Hepatocyte (in vitro differentiated cells): Measurements from ENCODE around the gene RASSF9. TPM values are rescaled to one million over a fixed set of nuclear protein-coding genes. Genes with fewer than 3 reads are reported as not detected.

Experiments
- DNase-seq: peaks from one replicate; pipeline ENCODE4 v3.0.0-alpha.2; 2016; ENCODE audit warnings: low spot score
- H2AFZ ChIP-seq: fragments of 200-600 bp; sonication (generic); 2 replicates; pipeline ENCODE4 v1.6.0; 2016; ENCODE audit warnings: antibody characterized with exemption, mild to moderate bottlenecking
- H3K27ac ChIP-seq: fragments of 200-600 bp; sonication (generic); 2 replicates; pipeline ENCODE4 v1.5.1; 2016; ENCODE audit warnings: mild to moderate bottlenecking
- H3K27me3 ChIP-seq: fragments of 200-600 bp; sonication (generic); 2 replicates; pipeline ENCODE4 v1.6.1; 2016
- H3K36me3 ChIP-seq: fragments of 200-600 bp; sonication (generic); replicated peaks from 2 replicates; pipeline ENCODE4 v1.5.1; 2016; ENCODE audit warnings: low read depth; ENCODE audit not compliant: insufficient read depth
- H3K4me1 ChIP-seq: fragments of 200-600 bp; sonication (generic); 2 replicates; pipeline ENCODE4 v1.5.1; 2016; ENCODE audit warnings: mild to moderate bottlenecking, moderate library complexity; ENCODE audit not compliant: insufficient read depth
- H3K4me2 ChIP-seq: fragments of 200-600 bp; sonication (generic); 2 replicates; pipeline ENCODE4 v1.6.0; 2016
- H3K4me3 ChIP-seq: fragments of 200-600 bp; sonication (generic); 2 replicates; pipeline ENCODE4 v1.5.1; 2016; ENCODE audit warnings: mild to moderate bottlenecking
- H3K79me2 ChIP-seq: fragments of 200-600 bp; sonication (generic); 2 replicates; pipeline ENCODE4 v1.6.0; 2017; ENCODE audit warnings: mild to moderate bottlenecking
- H3K9me2 ChIP-seq: fragments of 200-600 bp; sonication (generic); replicated peaks from 2 replicates; pipeline ENCODE4 v1.6.0; 2017; ENCODE audit warnings: mild to moderate bottlenecking; ENCODE audit not compliant: insufficient read depth
- H3K9me3 ChIP-seq: fragments of 200-600 bp; sonication (generic); 2 replicates; pipeline ENCODE4 v1.5.1; 2016; ENCODE audit warnings: low read depth, mild to moderate bottlenecking
- H4K20me1 ChIP-seq: fragments of 200-600 bp; sonication (generic); 2 replicates; pipeline ENCODE4 v1.6.0; 2016; ENCODE audit warnings: mild to moderate bottlenecking; ENCODE audit not compliant: insufficient read depth, poor library complexity, severe bottlenecking
- CTCF ChIP-seq: fragments of 200-600 bp; sonication (generic); IDR thresholded peaks from 2 replicates; pipeline ENCODE4 v1.5.1; 2016; ENCODE audit warnings: antibody characterized with exemption, mild to moderate bottlenecking; ENCODE audit not compliant: poor library complexity
- EZH2 ChIP-seq: fragments of 200-600 bp; sonication (generic); IDR thresholded peaks from 2 replicates; pipeline ENCODE4 v1.6.1; 2016; ENCODE audit warnings: antibody characterized with exemption, mild to moderate bottlenecking, borderline replicate concordance
- EZH2phosphoT487 ChIP-seq: fragments of 200-600 bp; sonication (generic); IDR thresholded peaks from one replicate; pipeline ENCODE4 v1.6.1; 2018; ENCODE audit warnings: antibody characterized with exemption, mild to moderate bottlenecking, low read depth, moderate library complexity; ENCODE audit not compliant: unreplicated experiment, severe bottlenecking
- WGBS: methylation state at CpG from one replicate; pipeline ENCODE4 v1.1.6; 2016; ENCODE audit warnings: low lambda C conversion rate; ENCODE audit errors: missing lambda C conversion rate; 5-methylcytosine and 5-hydroxymethylcytosine counted together
- polyA plus RNA-seq: library from polyadenylated mRNA; unstranded; fragments of >200 nt; fragmentation: Nextera tagmentation; extraction: Ambion mirVana; gene quantifications from 2 replicates; pipeline ENCODE4 v1.2.1, GENCODE V29; 2016
- total RNA-seq: library from RNA; depleted of rRNA; stranded (reverse); fragments of >200 nt; gene quantifications from 2 replicates; pipeline ENCODE4 v1.2.3, GENCODE V29; 2014

RASSF9 gene
- total and polyA plus RNA-seq, 2 experiments from 2014 or later, result 0.31 to 0.60 TPM

GRCh38 chr12:85874031-85874461 lies 37.8 kb upstream of the RASSF9 start, which contains the start of gene NTS:
Gene NTS, plus strand, starts transcription at chr12:85874295. Its CDS starts 109 bp downstream, at chr12:85874404.
- H3K9me3 ChIP-seq, result no peaks in the 10 kb centered on the region
- H4K20me1 ChIP-seq, result no peaks in the 10 kb centered on the region
- TF ChIP-seq CTCF (no peak), EZH2phosphoT487 (no peak), EZH2 (no peak)
- H2AFZ ChIP-seq, result peak within 1 kb of the TSS; percentile 35
- DNase-seq, result peak; percentile 11
- no peaks in the 10 kb centered on the region for H3K36me3 ChIP-seq
- no peaks in the 10 kb centered on the region for H3K9me2 ChIP-seq
- no peaks in the 10 kb centered on the region for H3K27me3 ChIP-seq
- H3K4me1 ChIP-seq, result no peaks in the 10 kb centered on the region
- H3K4me3 ChIP-seq, result no peak within 1 kb of the TSS
- no peak within 1 kb of the TSS for H3K27ac ChIP-seq
- WGBS, result 10% methylated on average over 3 of the region's 3 CpGs
- no peak within 1 kb of the TSS for H3K4me2 ChIP-seq
- H3K79me2 ChIP-seq, result no peaks in the 10 kb centered on the region

GRCh38 chr12:85872497-85873091 lies 36.4 kb upstream of the RASSF9 start:
- no peaks in the 10 kb centered on the region for H3K36me3 ChIP-seq
- H3K9me2 ChIP-seq, result no peaks in the 10 kb centered on the region
- DNase-seq, result peak; percentile 74
- H3K4me1 ChIP-seq, result no peaks in the 10 kb centered on the region
- H3K9me3 ChIP-seq, result no peaks in the 10 kb centered on the region
- H3K27ac ChIP-seq, result no peak overlapping the region
- TF ChIP-seq EZH2phosphoT487 (no peak), CTCF (peak; percentile 77)
- H3K27me3 ChIP-seq, result no peaks in the 10 kb centered on the region
- H2AFZ ChIP-seq, result no peak overlapping the region
- no peaks in the 10 kb centered on the region for H4K20me1 ChIP-seq
- H3K79me2 ChIP-seq, result no peaks in the 10 kb centered on the region
- no peak overlapping the region for H3K4me2 ChIP-seq
- no peak overlapping the region for H3K4me3 ChIP-seq
- WGBS, result 33% methylated on average over 3 of the region's 3 CpGs

GRCh38 chr12:85866986-85867776 lies 31.0 kb upstream of the RASSF9 start:
- no peaks in the 10 kb centered on the region for H3K36me3 ChIP-seq
- no peak overlapping the region for H3K4me2 ChIP-seq
- no peaks in the 10 kb centered on the region for H3K9me2 ChIP-seq
- WGBS, result 40% methylated on average over 5 of the region's 5 CpGs
- H3K27me3 ChIP-seq, result no peaks in the 10 kb centered on the region
- H2AFZ ChIP-seq, result no peak overlapping the region
- H3K79me2 ChIP-seq, result no peaks in the 10 kb centered on the region
- no peak overlapping the region for H3K27ac ChIP-seq
- TF ChIP-seq EZH2phosphoT487, result no peak
- peak; percentile 79 for TF ChIP-seq CTCF
- TF ChIP-seq EZH2, result no peak
- no peaks in the 10 kb centered on the region for H4K20me1 ChIP-seq
- peak; percentile 71 for DNase-seq
- no peaks in the 10 kb centered on the region for H3K9me3 ChIP-seq
- no peak overlapping the region for H3K4me3 ChIP-seq
- no peaks in the 10 kb centered on the region for H3K4me1 ChIP-seq
